Heart left ventricle (tissue), 13 donors: ENCODE measurements around the gene SCAMP3.

Experiments used
- POLR2A ChIP-seq, 2 donors: fragments of 450-650 bp; IDR thresholded peaks; one replicate each; pipeline ENCODE4 v1.6.1; 2017; ENCODE audit warnings: antibody characterized with exemption in 2 of 2, mild to moderate bottlenecking in 2 of 2, moderate library complexity in 2 of 2
- TF ChIP-seq, protein P1 (sequence below), 12 donors: fragments of 200-600 bp; sonication (generic) in 4 of 12; IDR thresholded peaks; one replicate each; pipeline versions ENCODE4 v1.5.0 to v1.8.0; 2018 to 2022; ENCODE audit warnings: antibody characterized with exemption in 12 of 12, mild to moderate bottlenecking in 5 of 12
- donor health status: ischemic (EF 13 %, LVEDD 7.1; RV severe dilation, severe dysfunction).
- donor health status: DM: no; HTN: yes; CAD: no.
- donor health status: DM: no; HTN: no; CAD: no.
- donor health status: ischemic (EF 25% LVEDD 6.9; RV normal size, moderate dysfunction).
- donor health status: ischemic (EF 25% LVEDD 5.7; RV mildly dilated, moderate dysfunction).
- donor health status: ischemic (EF 35%, LVEDD 5.7; RV mildly dilated, moderate dysfunction).
- donor health status: nonischemic (EF 11% LVEDD 7.7; RV severe dilation, severe dysfunction).
- donor health status: DM: yes; HTN: yes; CAD: no.
- donor health status: PGD.
- donor health status: ischemic (EF 29% LVEDD 5.4; RV normal size, mild dysfunction).
- donor health status: nonischemic (EF 23%, LVEDD 6.1; RV moderate dilation, normal function).

DNA sequence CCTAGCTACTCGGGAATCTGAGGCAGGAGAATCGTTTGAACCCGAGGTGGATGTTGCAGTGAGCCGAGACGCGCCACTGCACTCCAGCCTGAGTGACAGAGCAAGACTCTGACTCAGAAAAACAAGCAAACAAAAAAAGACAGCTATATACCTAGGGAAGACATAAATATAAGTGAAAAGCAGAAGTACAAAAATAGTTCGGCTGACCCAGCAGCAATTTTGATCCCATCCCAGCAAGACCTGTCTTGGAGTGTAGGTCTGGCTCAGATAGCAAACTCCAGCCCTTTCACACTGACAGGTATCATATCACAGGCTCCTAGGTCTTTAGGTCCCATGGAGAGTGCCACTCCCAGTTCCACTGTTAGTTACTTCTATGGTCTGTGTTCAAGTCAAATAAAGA, 39.1 kb downstream of the SCAMP3 start:
- no peak for TF ChIP-seq POLR2A (IDR thresholded peaks at IDR 0.05)
- TF ChIP-seq, protein P1, sequence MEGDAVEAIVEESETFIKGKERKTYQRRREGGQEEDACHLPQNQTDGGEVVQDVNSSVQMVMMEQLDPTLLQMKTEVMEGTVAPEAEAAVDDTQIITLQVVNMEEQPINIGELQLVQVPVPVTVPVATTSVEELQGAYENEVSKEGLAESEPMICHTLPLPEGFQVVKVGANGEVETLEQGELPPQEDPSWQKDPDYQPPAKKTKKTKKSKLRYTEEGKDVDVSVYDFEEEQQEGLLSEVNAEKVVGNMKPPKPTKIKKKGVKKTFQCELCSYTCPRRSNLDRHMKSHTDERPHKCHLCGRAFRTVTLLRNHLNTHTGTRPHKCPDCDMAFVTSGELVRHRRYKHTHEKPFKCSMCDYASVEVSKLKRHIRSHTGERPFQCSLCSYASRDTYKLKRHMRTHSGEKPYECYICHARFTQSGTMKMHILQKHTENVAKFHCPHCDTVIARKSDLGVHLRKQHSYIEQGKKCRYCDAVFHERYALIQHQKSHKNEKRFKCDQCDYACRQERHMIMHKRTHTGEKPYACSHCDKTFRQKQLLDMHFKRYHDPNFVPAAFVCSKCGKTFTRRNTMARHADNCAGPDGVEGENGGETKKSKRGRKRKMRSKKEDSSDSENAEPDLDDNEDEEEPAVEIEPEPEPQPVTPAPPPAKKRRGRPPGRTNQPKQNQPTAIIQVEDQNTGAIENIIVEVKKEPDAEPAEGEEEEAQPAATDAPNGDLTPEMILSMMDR (IDR thresholded peaks at IDR 0.05), result no peak
